Endothelial cell (in vitro differentiated cells): ENCODE data around the gene NEUROD4. TPM values are rescaled to one million over a fixed set of nuclear protein-coding genes. Genes with fewer than 3 reads are reported as not detected.

ENCODE experiments used
- DNase-seq: peaks from one replicate; pipeline ENCODE4 v3.0.0; 2021; ENCODE audit warnings: low spot score
- H3K27ac Mint-ChIP-seq: one replicate; pipeline ENCODE4 v1.8.0; 2021; ENCODE audit warnings: mixed read lengths, inconsistent platforms; ENCODE audit not compliant: unreplicated experiment
- H3K27me3 Mint-ChIP-seq: one replicate; pipeline ENCODE4 v1.8.0; 2021; ENCODE audit warnings: mild to moderate bottlenecking, moderate library complexity, mixed read lengths, inconsistent platforms; ENCODE audit not compliant: unreplicated experiment
- H3K36me3 Mint-ChIP-seq: one replicate; pipeline ENCODE4 v1.8.0; 2021; ENCODE audit warnings: mild to moderate bottlenecking, low read depth, mixed read lengths, inconsistent platforms; ENCODE audit not compliant: unreplicated experiment
- H3K4me1 Mint-ChIP-seq: one replicate; pipeline ENCODE4 v1.8.0; 2021; ENCODE audit warnings: mild to moderate bottlenecking, mixed read lengths, inconsistent platforms; ENCODE audit not compliant: unreplicated experiment
- H3K4me3 Mint-ChIP-seq: one replicate; pipeline ENCODE4 v1.8.0; 2021; ENCODE audit warnings: mild to moderate bottlenecking, mixed read lengths, inconsistent platforms; ENCODE audit not compliant: unreplicated experiment
- H3K9me3 Mint-ChIP-seq: one replicate; pipeline ENCODE4 v1.8.0; 2021; ENCODE audit warnings: mixed read lengths, inconsistent platforms; ENCODE audit not compliant: unreplicated experiment
- CTCF ChIP-seq: fragments of 200-600 bp; sonication (generic); IDR thresholded peaks from one replicate; pipeline ENCODE4 v1.5.0; 2021; ENCODE audit warnings: antibody characterized with exemption; ENCODE audit not compliant: unreplicated experiment
- total RNA-seq: library from RNA; stranded (reverse); fragmentation: NEBNext Ultra II Directional; extraction: Animal tissue kit (Norgen Biotek cat#: 25700); gene quantifications from one replicate; pipeline ENCODE4 v1.2.1, GENCODE V29; 2021; ENCODE audit not compliant: unreplicated experiment

The NEUROD4 gene
- total RNA-seq, 1 donor from 2014 or later = not detected

GRCh38 chr12:55008944-55009585, 10.7 kb upstream of the NEUROD4 start:
- no peaks in the 10 kb centered on the region for H3K36me3 Mint-ChIP-seq
- H3K4me1 Mint-ChIP-seq = no peaks in the 10 kb centered on the region
- no peak for DNase-seq
- H3K9me3 Mint-ChIP-seq = peaks cover 4% of the 10 kb centered on the region
- no peak overlapping the region for H3K27ac Mint-ChIP-seq
- no peaks in the 10 kb centered on the region for H3K27me3 Mint-ChIP-seq
- H3K4me3 Mint-ChIP-seq = no peak overlapping the region
- no peak for TF ChIP-seq CTCF

GRCh38 chr12:55017416-55017925, 2.3 kb upstream of the NEUROD4 start:
- H3K27ac Mint-ChIP-seq = no peak overlapping the region
- no peaks in the 10 kb centered on the region for H3K36me3 Mint-ChIP-seq
- peaks cover 2% of the 10 kb centered on the region for H3K9me3 Mint-ChIP-seq
- no peaks in the 10 kb centered on the region for H3K4me1 Mint-ChIP-seq
- no peak for DNase-seq
- H3K27me3 Mint-ChIP-seq = no peaks in the 10 kb centered on the region
- no peak overlapping the region for H3K4me3 Mint-ChIP-seq
- TF ChIP-seq CTCF = no peak

GRCh38 chr12:55024575-55024974, 4.8 kb downstream of the NEUROD4 start:
- Mint-ChIP-seq H3K27me3 (peaks cover 1% of the 10 kb centered on the region), H3K27ac (no peak overlapping the region), H3K4me3 (no peak overlapping the region), H3K4me1 (no peaks in the 10 kb centered on the region), H3K9me3 (no peaks in the 10 kb centered on the region), H3K36me3 (no peaks in the 10 kb centered on the region)
- no peak for TF ChIP-seq CTCF
- DNase-seq = no peak

- H3K4me1 Mint-ChIP-seq = no peaks in the 10 kb centered on the region
- no peak overlapping the region for H3K27ac Mint-ChIP-seq
- peaks cover 1% of the 10 kb centered on the region for H3K27me3 Mint-ChIP-seq
These were observed 5.7 kb downstream of the NEUROD4 start for GRCh38 chr12:55025508-55025907.

More at GRCh38 chr12:55025508-55025907, 5.7 kb downstream of the NEUROD4 start:
- Mint-ChIP-seq H3K36me3 (no peaks in the 10 kb centered on the region), H3K4me3 (no peak overlapping the region), H3K9me3 (no peaks in the 10 kb centered on the region)
- no peak for TF ChIP-seq CTCF
- DNase-seq = no peak
